Thyroid gland (tissue), 4 donors: ENCODE measurements around the gene ELFN1. TPM values are rescaled to one million over a fixed set of nuclear protein-coding genes. Genes with fewer than 3 reads are reported as not detected.

Experiments
- DNase-seq, 2 donors: peaks; one replicate each; pipeline ENCODE4 v3.0.0-alpha.2; 2019
- H3K27ac ChIP-seq, 3 donors: fragments of 200-600 bp; sonication (generic); 1 replicate in 2 of 3; 2 replicates in 1 of 3; pipeline ENCODE4 v1.5.1; 2016 to 2019; ENCODE audit warnings: mild to moderate bottlenecking in 1 of 3, moderate library complexity in 1 of 3
- H3K27me3 ChIP-seq: fragments of 200-600 bp; sonication (generic); one replicate; pipeline ENCODE4 v1.5.1; 2019
- H3K36me3 ChIP-seq, 2 donors: fragments of 200-600 bp; sonication (generic); one replicate each; pipeline ENCODE4 v1.5.1; 2016 to 2019
- H3K4me1 ChIP-seq, 2 donors: fragments of 200-600 bp; sonication (generic); one replicate each; pipeline ENCODE4 v1.5.1; 2017 to 2019
- H3K4me3 ChIP-seq, 3 donors: fragments of 200-600 bp; sonication (generic); replicated peaks in 1 of 3; 1 replicate in 2 of 3; 2 replicates in 1 of 3; pipeline ENCODE4 v1.5.1; 2016; ENCODE audit warnings: mild to moderate bottlenecking in 1 of 3
- H3K9me3 ChIP-seq: fragments of 200-600 bp; sonication (generic); one replicate; pipeline ENCODE4 v1.5.1; 2017
- CTCF ChIP-seq, 6 experiments: fragments of 200-600 bp in 3 of 6; fragments of 450-650 bp in 3 of 6; sonication (generic) in 3 of 6; IDR thresholded peaks; one replicate each; pipeline ENCODE4 v1.5.1; 2016 to 2019; ENCODE audit warnings: antibody characterized with exemption in 6 of 6, mild to moderate bottlenecking in 2 of 6, inconsistent platforms in 1 of 6, moderate library complexity in 1 of 6
- POLR2A ChIP-seq, 2 donors: fragments of 450-650 bp; IDR thresholded peaks; one replicate each; pipeline ENCODE4 v1.6.1; 2017; ENCODE audit warnings: antibody characterized with exemption in 2 of 2, mild to moderate bottlenecking in 2 of 2, moderate library complexity in 1 of 2
- WGBS, 2 donors: methylation state at CpG; one replicate each; pipeline ENCODE4 v1.1.5; 2017; 5-methylcytosine and 5-hydroxymethylcytosine counted together
- intact Hi-C: fragments of 100-400 bp; cut with DNase I; formaldehyde crosslinking; loops from one replicate; pipeline ENCODE4 v1.15.1; 2023
- total RNA-seq, 4 donors: library from RNA; depleted of rRNA; stranded (reverse); fragments of >200 nt; gene quantifications; one replicate each; pipeline ENCODE4 v1.2.3, GENCODE V29; 2016

ELFN1 gene
- total RNA-seq, 4 donors from 2014 or later: 0.11 to 0.96 (median 0.54) TPM

GRCh38 chr7:1738511-1738910 lies 68.4 kb downstream of the ELFN1 start:
- H3K36me3 ChIP-seq: no peaks in the 10 kb centered on the region
- H3K27ac ChIP-seq: no peak overlapping the region
- intact Hi-C loops: no loop called here
- DNase-seq: no peak
- H3K4me1 ChIP-seq: no peaks in the 10 kb centered on the region
- 70 to 72% methylated on average over 11 of the region's 11 CpGs for WGBS, 2 donors
- H3K9me3 ChIP-seq: no peaks in the 10 kb centered on the region
- TF ChIP-seq CTCF (IDR thresholded peaks at IDR 0.05): no peak
- TF ChIP-seq POLR2A (IDR thresholded peaks at IDR 0.05): no peak
- no peaks in the 10 kb centered on the region for H3K27me3 ChIP-seq
- no peak overlapping the region for H3K4me3 ChIP-seq

- Histone ChIP-seq H3K27ac (no peak overlapping the region), H3K4me3 (no peak overlapping the region), H3K36me3 (no peaks in the 10 kb centered on the region), H3K9me3 (no peaks in the 10 kb centered on the region), H3K27me3 (no peaks in the 10 kb centered on the region), H3K4me1 (no peaks in the 10 kb centered on the region)
- no peak for TF ChIP-seq POLR2A (IDR thresholded peaks at IDR 0.05)
- TF ChIP-seq CTCF (IDR thresholded peaks at IDR 0.05): no peak
- DNase-seq: no peak
- intact Hi-C loops: no loop called here
- WGBS, 2 donors: 86 to 92% methylated on average over 19 of the region's 19 CpGs
Measured at GRCh38 chr7:1738956-1739355, 68.9 kb downstream of the ELFN1 start.

- no peak for DNase-seq
- no peaks in the 10 kb centered on the region for H3K36me3 ChIP-seq
- no peak overlapping the region for H3K27ac ChIP-seq
- H3K4me3 ChIP-seq: no peak overlapping the region
- no peaks in the 10 kb centered on the region for H3K27me3 ChIP-seq
- no peaks in the 10 kb centered on the region for H3K4me1 ChIP-seq
- intact Hi-C loops: no loop called here
- no peaks in the 10 kb centered on the region for H3K9me3 ChIP-seq
- TF ChIP-seq CTCF (IDR thresholded peaks at IDR 0.05): no peak
- no peak for TF ChIP-seq POLR2A (IDR thresholded peaks at IDR 0.05)
- 63 to 71% methylated on average over 14 of the region's 14 CpGs for WGBS, 2 donors
Measured at GRCh38 chr7:1739593-1739992, 69.5 kb downstream of the ELFN1 start.

GRCh38 chr7:1740214-1740613 lies 70.1 kb downstream of the ELFN1 start:
- DNase-seq: no peak
- Histone ChIP-seq H3K36me3 (no peaks in the 10 kb centered on the region), H3K9me3 (no peaks in the 10 kb centered on the region), H3K4me1 (no peaks in the 10 kb centered on the region), H3K4me3 (no peak overlapping the region), H3K27ac (no peak overlapping the region), H3K27me3 (no peaks in the 10 kb centered on the region)
- 86 to 90% methylated on average over 14 to 17 of the region's 17 CpGs for WGBS, 2 donors
- intact Hi-C loops: no loop called here
- TF ChIP-seq CTCF (IDR thresholded peaks at IDR 0.05) (no peak), POLR2A (IDR thresholded peaks at IDR 0.05) (no peak)

GRCh38 chr7:1741246-1741645 lies 71.2 kb downstream of the ELFN1 start:
- H3K27ac ChIP-seq: no peak overlapping the region
- intact Hi-C loops: no loop called here
- TF ChIP-seq CTCF (IDR thresholded peaks at IDR 0.05) (no peak), POLR2A (IDR thresholded peaks at IDR 0.05) (no peak)
- no peak for DNase-seq
- no peaks in the 10 kb centered on the region for H3K9me3 ChIP-seq
- H3K27me3 ChIP-seq: no peaks in the 10 kb centered on the region
- no peaks in the 10 kb centered on the region for H3K36me3 ChIP-seq
- 78 to 81% methylated on average over 7 to 8 of the region's 8 CpGs for WGBS, 2 donors
- no peaks in the 10 kb centered on the region for H3K4me1 ChIP-seq
- no peak overlapping the region for H3K4me3 ChIP-seq
